HG02884 (cell line): ENCODE data around the gene FSIP1.

Experiments
- ATAC-seq: cut with Tn5 transposase; IDR thresholded peaks from one replicate; pipeline ENCODE4 v1.9.1; 2021; ENCODE audit warnings: mild to moderate bottlenecking, moderate library complexity; ENCODE audit not compliant: unreplicated experiment

FSIP1 gene

DNA sequence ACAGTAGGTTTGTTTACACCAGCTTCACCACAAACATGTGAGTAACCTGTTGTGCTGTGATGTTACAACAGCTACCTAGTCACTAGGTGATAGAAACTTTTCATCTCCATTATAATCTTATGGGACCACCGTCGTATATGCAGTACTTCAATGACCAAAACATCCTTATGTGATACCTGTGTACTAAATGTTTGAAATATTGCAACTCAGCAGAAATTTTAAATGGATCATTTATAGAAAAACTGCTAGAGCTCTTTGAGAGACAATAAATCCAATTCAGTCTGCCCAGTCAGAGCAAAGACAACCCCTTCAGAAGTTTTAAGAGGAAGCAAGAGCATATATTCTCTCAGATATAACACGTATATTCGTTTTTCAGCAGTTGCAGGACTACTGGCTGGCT is 128.3 kb downstream of the FSIP1 start:
- no peak for ATAC-seq

DNA sequence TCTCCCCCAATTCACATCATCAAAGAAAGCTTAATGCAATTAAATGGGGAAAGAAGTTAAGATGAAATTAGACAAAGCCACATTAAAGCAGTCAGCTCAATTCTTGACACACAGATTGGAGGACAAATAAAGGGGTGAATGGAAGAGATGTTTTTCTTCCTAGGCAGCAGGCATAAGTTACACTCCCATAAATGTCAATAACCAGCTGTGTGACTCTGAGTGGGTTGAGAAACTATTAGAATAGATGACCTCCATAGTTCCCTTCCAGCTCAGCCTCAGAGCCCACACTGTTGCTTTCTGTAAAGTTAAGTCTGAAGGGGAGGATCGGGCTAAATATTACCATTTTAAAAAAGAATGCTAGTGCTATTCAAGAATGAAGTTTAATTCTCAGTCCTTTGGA is 130.8 kb downstream of the FSIP1 start:
- no peak for ATAC-seq

DNA sequence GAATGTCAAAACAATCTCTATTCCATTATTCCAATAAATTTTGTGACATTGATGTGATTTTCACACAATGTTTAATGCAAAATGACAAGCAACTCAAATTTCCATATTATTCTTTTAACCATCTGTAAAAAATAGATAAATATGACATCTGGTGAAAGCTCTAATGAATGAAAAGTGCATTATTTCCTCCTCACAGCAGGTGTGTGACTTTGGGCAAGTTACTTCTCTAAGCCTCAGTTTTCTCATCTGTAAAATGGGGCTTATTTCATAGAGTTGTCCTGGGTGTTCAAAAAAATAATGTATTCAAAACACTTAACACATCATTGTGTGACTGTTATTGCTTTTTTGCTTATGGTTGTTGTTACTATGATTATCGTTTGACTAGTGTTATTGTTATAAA is 131.3 kb downstream of the FSIP1 start:
- ATAC-seq = no peak

DNA sequence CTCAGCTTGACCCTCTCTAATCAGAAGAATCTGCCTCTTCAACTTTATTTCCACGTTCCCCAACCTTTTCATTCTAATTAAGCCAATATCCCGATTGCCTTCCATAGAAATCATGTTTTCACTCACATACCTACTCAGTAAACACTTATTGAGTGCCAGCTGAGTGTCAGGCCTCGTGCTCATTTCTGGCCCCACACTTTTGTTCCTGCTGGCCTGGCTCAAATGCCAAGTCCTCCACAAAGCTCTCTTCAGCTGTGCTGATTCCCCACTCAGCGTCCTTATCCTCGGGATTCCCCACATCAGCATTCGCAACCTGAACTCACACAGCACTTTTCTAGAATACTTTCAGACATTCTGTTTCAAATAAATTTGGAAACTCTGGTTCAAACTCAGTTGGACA is 132.9 kb downstream of the FSIP1 start:
- no peak for ATAC-seq

DNA sequence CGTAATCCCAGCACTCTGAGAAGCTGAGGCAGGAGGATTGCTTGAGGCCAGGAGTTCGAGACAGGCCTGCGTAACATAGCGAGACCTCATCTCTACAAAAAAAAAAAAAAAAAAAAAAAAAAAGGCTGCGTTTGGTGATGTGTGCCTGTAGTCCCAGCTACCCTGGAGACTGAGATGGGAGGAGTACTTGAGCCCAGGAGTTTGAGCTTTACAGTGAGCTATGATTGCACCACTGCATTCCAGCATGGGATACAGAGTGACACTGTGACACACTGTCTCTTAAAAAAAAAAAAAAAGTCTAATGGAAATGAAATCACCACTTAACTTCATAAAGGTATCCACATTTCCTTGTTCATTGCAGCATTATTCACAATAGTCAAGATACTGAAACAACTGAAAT is 136.2 kb downstream of the FSIP1 start:
- no peak for ATAC-seq

DNA sequence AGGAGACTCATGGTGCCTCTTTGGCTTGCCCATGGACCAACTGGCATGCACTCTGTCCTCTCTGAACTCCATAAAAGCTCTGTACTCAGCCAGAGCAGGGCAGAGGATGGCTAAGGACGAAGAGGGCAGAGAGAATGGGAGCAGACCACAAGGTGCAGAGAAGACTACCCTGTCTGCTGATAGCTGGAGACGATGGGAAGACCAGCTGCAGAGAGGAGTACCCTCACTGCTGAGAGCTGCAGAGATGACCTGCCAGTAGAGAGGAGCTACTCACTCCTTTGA is 136.7 kb downstream of the FSIP1 start:
- no peak for ATAC-seq

DNA sequence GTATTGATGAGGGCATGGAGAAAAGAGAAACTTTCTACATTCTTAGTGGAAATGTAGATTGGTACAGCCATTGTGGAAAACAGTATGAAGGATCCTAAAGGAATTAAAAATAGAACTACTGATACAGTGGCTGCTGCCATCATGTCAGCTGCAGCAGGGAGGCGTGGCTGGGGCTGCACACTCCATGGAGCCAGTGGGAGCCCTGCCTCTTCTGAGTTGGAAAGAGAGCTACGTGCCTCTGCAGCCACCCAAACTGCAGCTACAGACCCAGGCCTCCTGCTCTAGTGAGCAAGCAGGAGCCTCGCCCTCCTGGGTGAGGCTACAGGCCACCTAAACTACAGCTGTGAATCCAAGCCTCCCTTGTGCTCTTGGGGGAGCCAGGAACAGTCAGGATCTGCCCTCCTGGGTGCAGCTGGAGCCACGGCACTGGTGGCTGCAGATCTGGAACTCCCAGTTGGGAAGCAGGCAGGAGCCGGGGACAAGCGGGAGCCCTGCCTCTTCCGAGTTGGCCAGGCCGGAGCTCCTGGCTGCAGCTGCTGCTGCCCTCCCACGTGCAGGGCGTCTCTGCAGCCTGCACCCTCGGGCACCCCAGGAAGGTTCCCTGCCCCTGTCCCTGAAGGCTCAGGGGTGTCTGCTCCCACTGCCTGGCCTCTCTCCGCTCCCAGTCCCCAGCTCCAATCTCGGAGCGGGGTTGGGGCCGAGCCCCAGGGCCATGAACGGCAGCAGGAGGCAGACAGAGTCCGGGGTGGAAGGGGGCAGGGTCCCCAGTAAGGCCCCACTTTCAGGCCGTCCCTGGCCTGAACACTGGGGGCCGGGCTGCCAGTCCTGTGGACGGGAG is 137.3 kb downstream of the FSIP1 start:
- no peak for ATAC-seq

DNA sequence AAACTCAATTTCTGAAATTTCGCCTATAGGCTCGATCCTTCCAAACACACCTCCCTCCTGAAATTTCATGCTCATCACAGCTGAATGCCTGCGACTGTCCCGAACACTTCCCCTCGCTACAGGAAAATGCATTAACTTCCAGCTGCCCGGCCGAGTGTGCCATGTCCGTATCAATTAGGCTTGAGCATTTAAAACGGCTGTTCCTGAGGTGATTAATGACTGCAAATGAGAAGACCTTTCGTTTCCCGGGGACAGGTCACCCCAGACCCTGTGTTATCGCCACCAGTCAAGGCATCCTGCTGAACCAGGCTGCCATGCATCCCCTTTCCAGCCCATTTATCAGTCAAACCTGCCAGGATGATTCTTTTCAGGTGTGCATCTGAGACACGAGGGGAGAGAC is 138.5 kb downstream of the FSIP1 start:
- no peak for ATAC-seq

DNA sequence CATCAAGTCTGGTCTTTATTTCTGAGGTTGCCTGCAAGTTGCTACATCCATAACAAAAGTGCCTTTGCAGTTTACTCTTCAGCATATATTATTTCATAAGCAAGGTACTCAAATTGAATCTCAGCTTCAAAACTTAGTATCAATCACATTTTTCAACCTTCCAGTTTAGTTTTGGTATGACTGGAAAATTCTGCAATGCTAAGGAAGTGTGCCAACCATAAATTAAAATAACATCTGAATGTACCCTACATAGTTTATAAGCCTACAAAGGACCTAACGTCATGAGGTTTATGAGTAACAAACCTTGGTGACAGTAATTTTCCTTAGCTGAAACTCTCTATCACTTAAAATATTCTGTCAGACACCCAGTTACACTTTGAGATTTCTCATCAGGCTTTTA is 138.9 kb downstream of the FSIP1 start:
- ATAC-seq = no peak

DNA sequence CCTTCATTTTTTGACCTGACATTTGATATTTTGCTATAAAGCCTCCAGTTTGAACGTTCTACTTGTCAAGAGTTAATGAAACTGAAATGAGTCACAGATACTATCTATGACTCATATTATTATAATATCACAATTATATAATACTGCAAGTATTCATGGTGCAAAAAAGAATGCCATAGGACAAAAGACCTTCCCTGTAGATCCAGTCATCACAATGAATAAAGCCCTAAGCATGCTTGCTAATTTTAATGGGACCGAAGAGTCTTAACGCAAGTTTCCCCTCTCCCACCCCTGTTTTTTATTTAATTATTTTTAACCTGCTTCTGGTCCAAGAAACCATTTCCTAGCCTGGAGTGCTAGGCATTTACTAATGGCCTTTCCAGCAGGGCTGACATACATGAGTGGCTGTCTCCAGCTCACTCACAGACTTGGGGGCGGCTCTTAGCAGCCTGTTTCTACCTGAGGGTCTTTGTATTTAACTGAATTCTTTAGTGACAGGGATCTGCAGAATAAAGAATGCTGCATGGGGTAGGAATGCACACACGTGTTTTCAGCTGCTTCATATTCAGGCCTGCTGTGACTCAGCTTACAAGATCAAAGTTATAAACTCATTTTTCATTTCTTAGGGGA is 140.5 kb downstream of the FSIP1 start:
- ATAC-seq = no peak

DNA sequence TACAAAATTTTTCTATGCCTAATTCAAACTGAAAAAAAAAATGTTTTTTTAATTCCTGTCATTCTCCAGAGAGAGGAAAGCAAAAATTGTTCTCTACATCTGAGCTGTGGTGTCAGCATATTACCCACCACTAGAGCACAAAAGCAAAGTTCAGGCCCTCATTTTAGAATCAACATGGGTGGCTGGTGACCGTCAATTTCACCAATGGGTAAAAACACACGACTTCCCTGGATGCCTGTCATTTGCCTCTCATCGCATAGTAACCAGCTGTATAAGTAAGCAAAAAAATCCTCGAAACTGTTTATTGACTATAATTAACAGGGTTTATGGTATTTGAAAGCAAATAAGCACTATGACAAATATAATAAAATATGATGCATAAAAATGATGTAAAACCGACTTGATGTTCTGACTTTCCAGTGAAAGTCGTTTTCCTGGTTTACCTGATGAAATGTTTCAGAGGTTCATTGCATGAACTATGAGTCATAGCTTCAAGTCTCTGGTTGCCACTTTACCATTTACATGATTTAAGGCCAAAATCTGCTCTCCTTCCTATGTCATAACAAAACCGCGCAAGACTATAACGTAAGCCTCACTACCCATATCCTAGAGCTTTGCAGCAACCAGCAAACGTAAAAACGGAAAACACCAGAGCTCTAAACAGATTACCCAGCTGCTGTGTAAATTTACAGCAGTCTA is 141.3 kb downstream of the FSIP1 start:
- no peak for ATAC-seq

DNA sequence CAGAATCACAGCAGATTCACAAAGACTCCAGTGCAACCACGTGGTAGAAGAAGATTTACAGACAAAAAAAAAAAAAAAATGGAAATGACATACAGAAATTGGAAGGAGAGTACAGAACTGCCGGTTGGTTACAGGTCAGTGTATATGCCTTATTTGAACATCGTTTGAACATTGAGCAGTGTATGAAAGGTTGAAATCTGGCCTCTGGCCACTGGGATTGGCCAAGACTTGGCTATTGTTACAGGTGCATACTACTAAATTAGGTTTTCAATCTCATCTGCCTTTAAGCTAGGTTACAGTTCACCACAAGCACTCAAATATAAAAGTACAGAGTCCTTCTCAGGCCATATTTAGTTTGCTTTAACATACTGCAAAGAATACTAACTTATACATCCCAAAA is 142.0 kb downstream of the FSIP1 start:
- ATAC-seq = no peak

DNA sequence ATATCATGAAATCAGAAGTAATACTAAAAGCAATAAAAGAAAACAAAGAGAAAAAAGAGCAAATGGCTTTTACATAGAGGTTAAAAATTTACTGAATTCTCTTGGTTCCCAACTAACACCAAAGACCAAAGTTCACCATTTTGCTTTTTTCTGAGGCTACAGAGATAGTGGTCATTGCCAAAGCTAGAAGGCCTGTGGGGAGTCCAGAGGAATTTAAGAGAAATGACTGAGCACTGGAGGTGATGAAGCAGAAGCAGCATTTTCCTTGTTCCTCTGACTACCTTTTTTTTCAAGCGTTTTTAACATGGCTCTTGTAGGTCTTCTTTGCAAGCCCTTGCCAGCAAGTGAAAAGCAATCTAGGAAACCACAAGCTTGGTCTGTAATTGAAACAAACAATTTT is 143.6 kb downstream of the FSIP1 start:
- no peak for ATAC-seq

DNA sequence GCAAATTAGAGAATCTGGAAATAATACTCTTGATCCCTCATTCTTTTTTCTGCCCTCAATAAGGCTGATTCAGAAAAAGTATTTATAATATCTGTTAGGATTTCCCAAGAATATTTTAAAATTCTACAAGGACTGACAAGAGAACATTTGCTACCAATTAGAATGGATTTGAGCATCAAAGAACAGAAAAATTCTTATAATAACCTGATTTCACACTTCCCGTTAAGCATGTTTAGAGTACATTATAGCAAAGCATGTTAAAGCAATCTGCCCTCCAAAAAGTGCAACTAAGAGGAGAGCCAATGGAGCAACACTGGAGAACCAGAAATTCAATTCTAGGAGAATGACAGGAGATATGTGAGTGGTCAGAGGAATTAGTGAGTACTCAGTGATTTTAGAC is 144.6 kb downstream of the FSIP1 start:
- ATAC-seq = no peak

DNA sequence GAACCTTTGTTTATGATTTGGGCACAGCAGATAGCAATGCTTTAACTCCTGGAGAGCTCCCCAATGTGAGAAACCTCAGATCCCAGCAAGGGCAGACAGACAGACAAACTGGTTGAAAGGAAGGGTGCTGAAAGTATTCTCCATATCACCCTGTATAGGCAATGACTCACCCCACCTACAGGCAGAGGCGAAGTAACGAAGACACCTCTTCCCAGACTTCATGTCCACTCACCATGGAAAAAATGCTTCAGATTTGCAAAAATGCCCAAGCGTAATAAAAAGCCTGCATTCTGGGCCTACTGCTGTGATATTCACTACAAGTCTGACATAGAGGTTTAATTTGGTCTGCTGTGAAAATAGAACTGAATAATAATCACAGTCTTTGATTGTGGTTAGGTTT is 151.3 kb downstream of the FSIP1 start:
- no peak for ATAC-seq

DNA sequence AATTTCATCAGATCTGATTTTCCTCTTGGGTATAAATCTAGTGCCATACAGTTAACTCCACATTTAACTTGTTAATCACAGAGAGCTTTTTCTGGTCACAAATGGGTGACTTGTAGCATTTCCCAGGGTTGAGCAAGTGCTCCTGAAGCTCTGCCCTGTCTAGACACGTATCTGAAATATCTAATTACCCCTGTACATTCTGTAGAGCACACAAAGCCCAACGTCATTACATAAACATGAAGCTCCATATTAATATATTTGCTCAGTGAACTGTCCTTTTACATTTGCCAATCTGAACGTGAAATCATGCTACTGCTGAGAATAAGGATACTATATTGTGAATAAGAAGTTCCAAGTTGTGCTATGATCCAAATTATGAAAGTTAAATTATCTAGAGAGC is 152.7 kb downstream of the FSIP1 start:
- no peak for ATAC-seq

DNA sequence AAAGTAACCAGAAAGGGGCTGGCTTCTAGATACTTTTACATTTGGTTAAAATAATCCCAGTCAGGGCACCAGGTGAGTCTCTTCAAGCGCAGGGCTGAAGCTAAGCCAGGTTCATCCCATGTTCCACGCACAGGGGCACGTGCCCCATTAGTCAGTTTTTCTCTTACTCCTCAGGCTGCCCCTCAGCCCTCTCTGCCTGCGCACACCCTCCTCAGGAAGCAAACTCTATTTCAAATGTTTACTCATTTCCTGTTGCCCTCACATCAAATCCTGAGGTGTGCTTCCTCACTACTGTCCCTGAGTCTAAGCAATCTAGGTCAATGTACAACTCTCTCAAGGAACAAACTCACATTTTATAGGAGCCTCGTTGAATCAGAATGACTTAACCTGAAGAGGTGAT is 153.3 kb downstream of the FSIP1 start:
- ATAC-seq = no peak

DNA sequence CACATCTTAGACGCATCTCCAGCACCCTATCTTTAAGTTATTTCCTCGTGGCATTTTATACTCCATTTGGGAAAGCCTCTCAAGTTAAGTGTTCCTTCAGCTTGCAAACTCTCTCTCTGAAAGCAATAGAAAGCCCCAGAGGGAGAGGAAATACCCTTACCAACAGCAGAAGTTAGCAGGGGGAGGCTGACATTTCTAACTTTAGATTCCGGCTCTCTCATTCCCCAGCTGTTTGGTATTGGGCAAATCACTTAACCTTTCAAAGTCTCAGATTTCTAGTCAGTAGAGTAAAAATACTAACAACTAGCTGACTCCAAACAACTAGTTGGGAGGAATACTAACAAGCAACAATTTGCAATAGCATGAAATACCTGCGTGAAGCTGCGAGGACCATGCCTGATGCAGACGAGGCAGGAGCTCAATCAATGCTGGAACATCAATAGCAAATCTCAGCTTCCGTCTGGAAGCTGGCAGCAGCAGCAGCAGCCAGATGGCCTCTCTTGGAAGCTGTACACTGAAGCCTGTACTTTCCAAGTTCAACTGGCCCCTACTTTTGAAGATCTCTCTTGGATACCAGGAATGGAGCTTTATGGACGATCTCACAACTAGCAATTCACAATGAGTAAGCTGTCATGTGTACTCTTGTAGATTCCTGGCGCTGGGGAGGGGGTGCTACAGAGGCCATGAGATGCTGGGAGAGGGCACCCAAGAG is 153.9 kb downstream of the FSIP1 start:
- no peak for ATAC-seq

DNA sequence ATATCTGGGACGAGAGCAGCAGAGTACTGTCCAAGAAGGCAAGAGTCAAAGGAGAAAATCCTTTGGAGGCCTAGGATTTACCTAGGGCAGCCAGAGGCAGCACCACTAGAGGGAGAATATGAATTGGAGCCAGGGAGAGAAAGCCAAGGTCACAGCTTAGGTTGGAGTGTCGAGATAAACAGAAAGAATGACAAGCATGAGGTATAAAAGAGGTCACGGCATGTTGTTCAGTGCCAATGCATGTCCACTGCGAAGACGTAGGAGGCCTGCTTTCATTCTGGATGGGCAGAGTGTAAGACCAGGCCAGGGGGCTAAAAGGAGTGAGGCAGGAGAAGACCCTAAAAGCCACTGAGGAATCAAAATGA is 154.5 kb downstream of the FSIP1 start:
- no peak for ATAC-seq

DNA sequence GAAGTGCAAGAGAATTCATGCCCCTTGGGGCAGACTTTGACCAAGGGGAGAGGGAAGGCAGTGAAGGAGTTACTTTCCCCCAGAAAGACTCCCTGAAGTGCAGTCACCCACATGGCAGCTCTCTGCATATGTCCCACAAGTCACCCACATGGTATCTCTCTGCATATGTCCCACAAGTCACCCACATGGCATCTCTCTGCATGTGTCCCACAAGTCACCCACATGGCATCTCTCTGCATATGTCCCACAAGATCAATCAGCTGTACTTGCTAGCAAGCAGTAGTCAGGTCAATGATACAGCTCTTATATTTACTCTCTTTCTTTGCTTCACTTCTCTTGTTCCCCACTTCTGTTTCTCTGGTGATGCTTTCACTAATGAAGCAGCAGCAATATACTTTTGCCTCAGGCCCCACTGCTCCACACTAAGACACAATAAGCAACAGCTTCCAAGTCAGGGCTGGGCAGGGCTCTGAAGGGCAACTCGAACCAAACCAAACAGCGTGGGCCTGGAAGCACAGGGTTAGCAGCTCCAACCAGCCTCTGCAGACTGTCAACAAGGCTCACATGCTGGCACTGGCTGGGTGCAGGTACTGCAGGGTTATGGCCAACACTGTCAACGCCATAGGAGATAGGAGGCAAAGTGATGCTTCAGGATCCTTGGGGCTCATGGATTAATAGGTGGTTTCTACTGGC is 155.0 kb downstream of the FSIP1 start:
- ATAC-seq = no peak

DNA sequence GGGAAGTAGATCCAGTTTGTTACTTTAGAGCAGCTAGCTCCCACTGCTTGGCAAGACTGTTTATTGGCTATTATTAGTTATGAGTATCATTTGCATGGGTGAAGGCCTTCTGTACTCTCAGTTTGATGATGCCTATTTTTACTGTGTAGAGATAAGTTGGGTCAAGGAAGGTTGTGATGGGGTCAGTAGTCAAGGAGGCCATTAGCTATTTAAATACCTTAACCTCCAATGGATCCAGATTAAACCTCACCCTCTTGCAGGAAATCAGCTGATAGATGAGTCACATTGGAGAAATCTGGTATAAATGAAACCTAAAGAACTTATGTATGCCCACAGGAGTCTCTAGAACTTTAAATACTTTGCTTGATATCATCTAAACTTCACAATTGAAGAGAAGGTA is 156.8 kb downstream of the FSIP1 start:
- ATAC-seq = no peak
